Measurements from ENCODE around the gene MFSD12. TPM values are rescaled to one million over a fixed set of nuclear protein-coding genes. Genes with fewer than 3 reads are reported as not detected.
"Not testable (repeated sequence)": the region's sequence is repeated elsewhere in the genome, so short reads cannot be mapped to it uniquely, and the experiment has no call there.

Gene MFSD12
- total RNA-seq, 1 donor from 2014 or later, result 95.9 TPM

DNA sequence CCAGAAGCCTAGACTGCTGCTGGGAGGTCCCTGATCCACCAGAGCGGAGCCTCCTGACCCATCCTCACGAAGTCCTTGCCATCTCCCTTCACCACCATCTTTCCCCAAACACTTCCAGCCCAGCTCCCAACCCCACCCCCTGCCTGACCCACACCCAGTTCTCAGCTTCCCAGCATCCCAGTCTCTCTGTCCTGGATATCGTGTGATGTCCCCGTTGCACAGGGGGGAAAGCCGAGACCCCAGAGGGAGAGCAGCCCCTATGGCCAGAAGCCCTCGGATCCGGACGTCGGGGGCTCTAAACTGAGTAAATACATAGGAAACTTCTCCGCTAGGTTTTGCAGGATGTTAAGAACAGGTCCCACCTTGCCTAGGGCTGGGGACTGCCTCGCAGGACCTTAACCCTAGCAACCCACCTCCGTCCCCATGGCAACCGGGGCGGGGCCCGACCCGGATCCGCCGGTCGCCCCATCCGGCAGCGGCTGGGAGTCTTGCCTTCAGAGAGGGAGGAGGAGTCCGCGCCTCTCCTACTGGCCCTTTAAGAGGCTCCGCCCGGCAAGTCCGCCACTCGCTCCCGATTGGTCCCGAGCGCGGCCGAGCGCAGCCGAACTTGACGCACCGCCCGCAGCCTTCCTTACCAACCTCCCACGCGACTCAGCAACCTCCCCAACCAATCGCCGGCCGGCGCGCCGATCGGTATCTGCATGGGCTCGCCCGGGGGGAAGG is 14.9 kb upstream of the MFSD12 start:
- intact Hi-C loops (cut with DNase I), result no loop called here
- DNase-seq (peak; percentile 100), ATAC-seq (peak; percentile 95)
- Histone ChIP-seq H3K4me3 (peak overlapping the region; percentile 79), H3K27ac (peak overlapping the region; percentile 45), H3K27me3 (no peaks in the 10 kb centered on the region), H3K9me3 (no peaks in the 10 kb centered on the region), H3K4me1 (peaks cover 16% of the 10 kb centered on the region), H3K36me3 (no peaks in the 10 kb centered on the region)
- TF ChIP-seq, protein P1, sequence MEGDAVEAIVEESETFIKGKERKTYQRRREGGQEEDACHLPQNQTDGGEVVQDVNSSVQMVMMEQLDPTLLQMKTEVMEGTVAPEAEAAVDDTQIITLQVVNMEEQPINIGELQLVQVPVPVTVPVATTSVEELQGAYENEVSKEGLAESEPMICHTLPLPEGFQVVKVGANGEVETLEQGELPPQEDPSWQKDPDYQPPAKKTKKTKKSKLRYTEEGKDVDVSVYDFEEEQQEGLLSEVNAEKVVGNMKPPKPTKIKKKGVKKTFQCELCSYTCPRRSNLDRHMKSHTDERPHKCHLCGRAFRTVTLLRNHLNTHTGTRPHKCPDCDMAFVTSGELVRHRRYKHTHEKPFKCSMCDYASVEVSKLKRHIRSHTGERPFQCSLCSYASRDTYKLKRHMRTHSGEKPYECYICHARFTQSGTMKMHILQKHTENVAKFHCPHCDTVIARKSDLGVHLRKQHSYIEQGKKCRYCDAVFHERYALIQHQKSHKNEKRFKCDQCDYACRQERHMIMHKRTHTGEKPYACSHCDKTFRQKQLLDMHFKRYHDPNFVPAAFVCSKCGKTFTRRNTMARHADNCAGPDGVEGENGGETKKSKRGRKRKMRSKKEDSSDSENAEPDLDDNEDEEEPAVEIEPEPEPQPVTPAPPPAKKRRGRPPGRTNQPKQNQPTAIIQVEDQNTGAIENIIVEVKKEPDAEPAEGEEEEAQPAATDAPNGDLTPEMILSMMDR (IDR thresholded peaks at IDR 0.05), result no peak

DNA sequence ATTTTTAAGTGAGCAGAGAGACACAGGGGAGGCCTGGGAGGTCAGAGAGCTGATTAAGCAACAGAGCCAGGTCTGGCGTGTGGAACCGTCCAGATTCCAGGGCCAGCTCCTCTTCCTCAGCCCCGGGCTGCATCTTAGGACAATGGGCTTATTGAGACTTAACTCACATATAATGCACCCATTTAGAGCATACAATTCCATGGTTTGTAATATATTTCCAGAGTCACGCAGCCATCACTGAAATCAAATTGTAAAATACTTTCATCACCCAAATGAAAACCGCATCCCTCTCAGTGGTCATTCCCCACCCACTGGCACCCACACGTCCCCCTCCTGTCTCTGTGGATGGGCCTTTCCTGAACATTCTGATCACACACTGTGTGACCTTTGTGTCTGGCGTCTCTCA is 13.2 kb upstream of the MFSD12 start:
- H3K4me3 ChIP-seq, result no peak overlapping the region
- no peak for DNase-seq
- H3K27me3 ChIP-seq, result no peaks in the 10 kb centered on the region
- TF ChIP-seq, protein P1 (IDR thresholded peaks at IDR 0.05), result no peak
- H3K36me3 ChIP-seq, result no peaks in the 10 kb centered on the region
- H3K27ac ChIP-seq, result no peak overlapping the region
- no peaks in the 10 kb centered on the region for H3K9me3 ChIP-seq
- intact Hi-C loops (cut with DNase I), result no loop called here
- no peak for ATAC-seq
- peaks cover 10% of the 10 kb centered on the region for H3K4me1 ChIP-seq

DNA sequence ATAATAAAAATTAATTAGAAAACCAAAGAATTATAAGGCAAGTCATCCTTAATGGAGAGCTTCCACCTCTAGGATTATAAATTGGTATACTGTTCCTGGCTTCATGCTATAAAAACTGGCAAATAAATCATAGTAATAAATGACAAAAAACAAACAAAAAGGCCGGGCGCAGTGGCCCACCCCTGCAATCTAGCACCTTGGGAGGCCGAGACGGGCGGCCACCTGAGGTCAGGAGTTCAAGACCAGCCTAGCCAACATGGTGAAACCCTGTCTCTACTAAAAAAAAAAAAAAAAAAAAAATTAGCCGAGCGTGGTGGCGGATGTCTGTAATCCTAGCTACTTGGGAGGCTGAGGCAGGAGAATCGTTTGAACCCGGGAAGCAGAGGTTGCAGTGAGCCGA is 12.7 kb upstream of the MFSD12 start:
- H3K27ac ChIP-seq; intact Hi-C loops (cut with DNase I); H3K9me3 ChIP-seq: not testable (repeated sequence)

DNA sequence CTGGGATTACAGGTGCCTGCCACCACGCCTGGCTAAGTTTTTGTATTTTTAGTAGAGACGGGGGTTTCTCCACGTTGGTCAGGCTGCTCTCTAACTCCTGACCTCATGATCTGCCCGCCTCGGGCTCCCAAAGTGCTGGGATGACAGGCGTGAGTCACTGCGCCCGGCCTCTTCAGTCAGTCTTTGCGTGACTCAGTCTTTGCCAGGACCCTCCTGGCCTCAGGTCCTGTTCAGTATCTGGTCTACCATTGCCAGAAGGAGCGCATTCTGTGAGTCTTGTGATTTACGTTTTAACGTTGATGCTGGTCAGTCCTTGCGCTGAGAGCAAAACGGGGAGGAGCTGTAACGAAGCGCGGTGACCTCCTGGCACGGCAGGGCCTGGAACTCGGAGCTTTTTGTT is 7.8 kb upstream of the MFSD12 start:
- Histone ChIP-seq H3K27me3 (no peaks in the 10 kb centered on the region), H3K4me1 (no peaks in the 10 kb centered on the region), H3K4me3 (no peak overlapping the region), H3K9me3 (no peaks in the 10 kb centered on the region), H3K36me3 (no peaks in the 10 kb centered on the region), H3K27ac (no peak overlapping the region)
- DNase-seq, result no peak
- TF ChIP-seq, protein P1 (IDR thresholded peaks at IDR 0.05), result no peak
- intact Hi-C loops (cut with DNase I), result no loop called here
- ATAC-seq, result no peak

More for the DNA sequence above, 12.7 kb upstream of the MFSD12 start:
- not testable (repeated sequence) for DNase-seq, H3K4me3 ChIP-seq, ATAC-seq, H3K4me1 ChIP-seq, H3K36me3 ChIP-seq, H3K27me3 ChIP-seq

DNA sequence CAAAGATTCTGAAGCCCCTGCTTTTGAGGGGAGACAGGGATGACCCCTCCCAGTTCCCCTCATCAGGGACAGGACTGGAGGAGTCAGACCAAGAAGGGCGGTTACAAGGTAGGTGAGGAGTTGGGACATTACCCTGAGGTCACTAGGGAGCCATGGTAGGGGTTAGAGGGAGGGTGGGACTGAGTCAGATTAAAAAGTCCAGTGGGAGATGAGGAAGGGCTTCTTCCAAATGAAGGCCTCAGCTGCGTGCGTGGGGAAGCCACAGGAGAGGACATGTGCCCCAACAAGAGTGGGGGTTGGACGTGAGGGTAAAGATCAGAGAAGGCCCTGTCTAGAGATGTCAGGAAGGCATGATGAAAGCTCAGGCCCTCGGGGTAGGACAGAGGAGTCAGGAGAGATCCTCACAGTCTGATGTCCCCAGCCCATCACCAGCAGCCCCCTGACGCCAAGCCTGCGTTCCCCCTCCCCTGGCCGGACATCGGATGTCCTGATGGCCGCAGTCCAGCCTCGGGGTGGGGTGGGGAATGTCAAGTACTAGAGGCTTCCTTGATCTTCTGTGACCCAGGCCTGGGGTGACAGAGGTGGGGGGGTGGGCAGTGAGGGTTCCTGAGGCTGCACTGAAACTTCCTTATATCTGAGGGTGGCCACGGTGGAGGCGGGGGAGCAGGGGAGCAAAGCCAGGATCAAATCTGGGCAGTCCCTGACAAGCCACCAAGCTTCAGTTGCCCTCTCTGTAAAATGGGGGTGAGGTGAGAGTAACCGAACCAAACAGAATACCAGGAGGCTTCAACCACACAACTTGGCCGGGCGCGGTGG is 6.5 kb upstream of the MFSD12 start:
- H3K4me3 ChIP-seq, result no peak overlapping the region
- H3K27ac ChIP-seq, result no peak overlapping the region
- TF ChIP-seq, protein P1 (IDR thresholded peaks at IDR 0.05), result no peak
- no peaks in the 10 kb centered on the region for H3K4me1 ChIP-seq
- H3K9me3 ChIP-seq, result no peaks in the 10 kb centered on the region
- no peak for ATAC-seq
- intact Hi-C loops (cut with DNase I), result no loop called here
- no peaks in the 10 kb centered on the region for H3K36me3 ChIP-seq
- DNase-seq, result no peak
- H3K27me3 ChIP-seq, result no peaks in the 10 kb centered on the region

DNA sequence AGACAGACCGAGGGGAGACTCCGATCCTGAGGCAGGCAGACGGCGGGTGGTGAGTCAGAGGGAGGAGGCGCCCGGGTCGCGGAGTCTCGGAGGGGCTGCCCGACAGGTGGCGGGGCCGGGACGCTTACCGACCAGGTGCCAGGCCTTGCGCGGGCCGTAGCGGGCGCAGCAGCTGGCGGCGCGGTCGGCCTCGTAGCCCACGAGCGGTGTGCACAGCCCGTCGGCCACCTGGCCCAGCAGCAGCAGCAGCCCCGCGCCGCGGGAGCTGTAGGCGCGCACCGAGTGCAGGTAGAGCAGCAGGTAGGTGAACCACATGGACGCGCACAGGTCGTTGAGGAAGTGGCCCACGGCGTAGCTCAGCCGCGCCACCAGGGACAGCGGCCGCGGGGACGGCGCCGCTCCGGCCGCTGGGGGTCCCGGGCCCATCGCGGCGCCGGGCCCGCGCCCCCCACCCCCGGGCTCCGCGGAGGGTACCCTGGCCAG is 367 bp downstream of the MFSD12 start:
- TF ChIP-seq, protein P1 (IDR thresholded peaks at IDR 0.05), result no peak
- Histone ChIP-seq H3K4me3 (peak overlapping the region; percentile 80), H3K9me3 (no peaks in the 10 kb centered on the region), H3K27ac (peak overlapping the region; percentile 77), H3K36me3 (no peaks in the 10 kb centered on the region), H3K4me1 (peaks cover 22% of the 10 kb centered on the region), H3K27me3 (no peaks in the 10 kb centered on the region)
- ATAC-seq (peak; percentile 21), DNase-seq (peak; percentile 79)
- intact Hi-C loops (cut with DNase I), result no loop called here
